Astrocyte of the cerebellum (primary cell): ENCODE data around the gene GGPS1.
"Not testable (repeated sequence)": the region's sequence is repeated elsewhere in the genome, so short reads cannot be mapped to it uniquely, and the experiment has no call there.

Experiments used
- DNase-seq: peaks from one replicate; pipeline ENCODE4 v3.0.0-alpha.2; 2011; ENCODE audit warnings: low read depth
- H3K4me3 ChIP-seq: 2 replicates; pipeline ENCODE4 v1.5.1; 2011; ENCODE audit warnings: mild to moderate bottlenecking, low read depth, low read length, moderate library complexity
- CTCF ChIP-seq: IDR thresholded peaks from 2 replicates; pipeline ENCODE4 v1.5.1; 2012; ENCODE audit warnings: low read length, low read depth, moderate library complexity, mild to moderate bottlenecking; ENCODE audit errors: missing control alignments
- in situ Hi-C: cut with HindIII; loops from 2 replicates; pipeline ENCODE4 v1.10.0; 2017; ENCODE audit warnings: low sequenced_read_pairs

The GGPS1 gene

DNA sequence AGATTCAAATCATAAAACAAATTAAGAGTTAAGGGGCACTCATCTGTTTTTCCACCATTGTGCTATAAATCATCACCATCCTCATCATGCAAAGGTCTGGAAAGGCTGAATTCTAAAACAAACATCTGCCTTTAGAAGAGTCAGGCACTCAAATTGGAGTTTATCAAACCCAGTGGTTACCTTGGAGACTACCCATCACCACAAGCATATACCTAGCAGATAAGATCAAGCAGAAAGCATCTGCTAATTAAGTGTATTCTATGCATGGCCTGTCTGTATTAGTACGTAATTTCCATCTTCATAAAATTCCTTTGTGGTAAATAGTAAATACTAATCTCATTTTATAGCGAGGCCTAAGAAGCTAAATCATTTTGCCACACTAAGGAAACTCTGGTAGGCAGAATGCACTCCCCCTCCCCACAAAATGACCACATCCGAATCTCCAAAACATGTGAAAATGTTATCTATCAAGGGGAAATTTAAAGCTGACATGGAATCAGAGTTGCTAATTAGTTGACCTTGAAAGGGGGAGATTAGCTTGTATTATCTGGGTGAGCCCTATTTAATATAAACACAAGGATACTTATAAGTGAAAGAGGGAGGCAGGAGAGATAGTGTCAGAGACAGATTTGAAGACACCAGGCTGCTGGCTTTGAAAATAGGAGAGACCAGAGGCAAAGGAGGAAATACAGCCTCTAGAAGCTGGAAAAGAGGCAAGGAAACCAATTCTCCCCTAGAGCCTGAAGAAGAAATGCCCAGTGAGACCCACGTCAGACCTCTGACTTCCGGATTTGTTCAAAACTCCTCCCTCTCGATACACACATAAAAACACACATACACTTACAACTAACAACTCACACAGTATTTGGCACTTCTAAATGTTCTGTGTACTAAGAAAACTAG lies 23.6 kb upstream of the GGPS1 start:
- no peak overlapping the region for H3K4me3 ChIP-seq
- in situ Hi-C loops: no loop called here
- TF ChIP-seq CTCF: no peak
- DNase-seq: no peak

DNA sequence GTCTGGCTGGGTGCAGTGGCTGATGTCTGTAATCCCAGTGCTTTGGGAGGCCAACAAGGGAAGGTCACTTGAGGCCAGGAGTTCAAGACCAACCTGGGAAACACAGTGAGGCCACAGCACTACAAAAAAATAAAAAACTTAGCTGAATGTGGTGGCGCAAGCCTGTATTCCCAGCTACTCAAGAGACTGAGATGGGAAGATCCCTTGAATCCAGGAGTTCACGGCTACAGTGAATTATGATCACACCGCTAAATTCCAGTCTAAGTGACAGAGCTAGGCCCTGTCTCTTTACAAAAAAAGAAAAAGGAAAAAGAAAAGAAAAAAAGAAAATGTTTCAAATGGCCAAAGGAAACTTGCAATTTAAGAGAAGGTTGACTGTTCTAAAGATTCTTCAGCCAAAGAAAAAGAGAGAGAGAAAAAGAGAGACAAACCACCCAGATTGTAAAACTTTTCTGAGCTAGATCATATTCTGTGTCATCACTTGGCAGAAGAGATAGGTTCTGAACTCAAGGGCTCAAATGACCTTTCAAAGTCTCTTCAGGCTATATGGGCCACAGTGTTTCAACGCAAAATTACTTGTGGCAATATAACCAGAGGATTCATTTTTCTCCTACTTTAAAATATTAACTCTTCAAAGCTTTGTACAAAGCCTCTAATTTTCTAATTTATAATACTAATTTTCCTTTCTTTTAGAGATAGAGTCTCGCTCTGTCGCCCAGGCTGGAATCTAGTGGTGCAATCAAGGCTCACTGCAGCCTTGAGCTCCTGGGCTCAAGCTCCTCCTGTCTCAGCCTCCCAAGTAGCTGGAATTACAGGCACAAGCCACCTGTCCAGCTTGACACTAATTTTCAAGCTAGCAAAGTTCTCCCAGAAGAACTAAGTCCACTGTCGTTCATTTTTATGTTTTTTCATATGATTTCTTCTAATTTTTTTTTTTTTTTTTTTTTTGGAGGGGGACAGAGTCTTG lies 20.9 kb upstream of the GGPS1 start:
- no peak overlapping the region for H3K4me3 ChIP-seq
- no peak for TF ChIP-seq CTCF
- in situ Hi-C loops: no loop called here
- no peak for DNase-seq

DNA sequence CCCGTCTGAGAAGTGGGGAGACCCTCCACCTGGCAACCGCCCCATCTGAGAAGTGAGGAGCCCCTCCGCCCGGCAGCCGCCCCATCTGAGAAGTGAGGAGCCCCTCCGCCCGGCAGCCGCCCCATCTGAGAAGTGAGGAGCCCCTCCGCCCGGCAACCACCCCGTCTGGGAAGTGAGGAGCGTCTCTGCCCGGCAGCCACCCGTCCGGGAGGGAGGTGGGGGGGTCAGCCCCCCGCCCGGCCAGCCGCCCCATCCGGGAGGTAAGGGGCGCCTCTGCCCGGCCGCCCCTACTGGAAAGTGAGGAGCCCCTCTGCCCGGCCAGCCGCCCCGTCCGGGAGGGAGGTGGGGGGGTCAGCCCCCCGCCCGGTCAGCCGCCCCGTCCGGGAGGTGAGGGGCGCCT lies 19.2 kb upstream of the GGPS1 start:
- DNase-seq, H3K4me3 ChIP-seq, in situ Hi-C loops: not testable (repeated sequence)

DNA sequence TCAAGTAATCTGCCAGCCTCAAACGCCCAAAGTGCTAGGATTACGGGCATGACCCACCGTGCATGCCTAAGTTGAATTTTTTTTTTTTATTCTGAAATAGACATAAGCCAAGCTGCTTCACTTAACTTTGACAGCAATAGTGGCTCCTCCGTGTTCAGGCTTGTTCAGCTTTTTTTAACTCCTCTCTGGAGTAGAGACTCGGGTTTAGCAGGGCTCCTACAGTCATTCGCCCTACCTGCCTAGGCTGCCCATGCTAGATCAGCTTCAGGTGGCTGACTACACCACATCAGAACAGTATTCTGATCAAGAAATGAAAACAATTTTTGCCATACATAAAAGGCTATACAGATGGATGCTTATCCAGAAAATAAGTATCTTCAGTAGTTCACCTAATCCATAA lies 15.1 kb upstream of the GGPS1 start:
- H3K4me3 ChIP-seq: no peak overlapping the region
- no peak for TF ChIP-seq CTCF
- DNase-seq: no peak
- in situ Hi-C loops: loop anchor here (5.0 kb wide), 1 partner anchor 86 kb away; no protein-coding TSS in a partner anchor

- DNase-seq: no peak
- H3K4me3 ChIP-seq: no peak overlapping the region
- in situ Hi-C loops: loop anchor here (5.0 kb wide), 1 partner anchor 87 kb away; no protein-coding TSS in a partner anchor
- no peak for TF ChIP-seq CTCF
Measured at GRCh38 chr1:235313931-235314678, 14.3 kb upstream of the GGPS1 start.

- in situ Hi-C loops: no loop called here
- no peak for DNase-seq
- H3K4me3 ChIP-seq: no peak overlapping the region
- TF ChIP-seq CTCF: no peak
Measured at GRCh38 chr1:235315173-235315572, 13.2 kb upstream of the GGPS1 start.
